ENCODE results near the gene SNX25. TPM values are rescaled to one million over a fixed set of nuclear protein-coding genes. Genes with fewer than 3 reads are reported as not detected.

SNX25 gene
- total and polyA plus RNA-seq, 10 of the 15 experiments (the other 5 are each of a cell fraction or from before 2014, with no cell fraction given), result 11.2 to 117 (median 62.8) TPM

DNA sequence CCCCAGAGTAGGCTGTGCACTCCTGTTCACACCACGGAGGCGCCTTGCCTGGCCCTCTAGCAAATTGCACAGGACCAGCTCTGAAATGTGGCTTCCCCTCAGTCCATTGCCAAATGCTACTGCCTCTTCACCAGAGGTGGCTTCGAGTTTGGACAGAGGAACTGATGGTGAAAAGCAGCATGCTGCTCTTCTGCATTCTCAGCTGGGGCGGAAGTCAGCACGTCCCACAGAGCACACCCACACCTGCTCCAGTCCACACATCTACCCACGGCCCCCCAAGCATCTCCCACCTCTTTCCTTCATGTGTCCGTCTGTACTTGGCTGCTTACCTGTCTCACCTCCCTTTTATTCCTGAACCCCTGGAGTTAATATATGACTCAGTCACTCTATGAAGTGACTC, 142.8 kb downstream of the SNX25 start:
- FAIRE-seq, result no peak
- intact Hi-C loops (cut with micrococcal nuclease; ENCODE audit: unreplicated experiment), result no loop called here
- H2AFZ ChIP-seq (ENCODE audit: control insufficient read depth, low read depth, low read length), result no peak overlapping the region
- WGBS (ENCODE audit: insufficient coverage, insufficient replicate concordance, low lambda C conversion rate, missing lambda C conversion rate), result 96% methylated on average over 7 of the region's 7 CpGs
- DNase-seq (ENCODE audit: low read depth, low spot score), result no peak
- peak overlapping the region; percentile 30 for H3K27ac ChIP-seq (ENCODE audit: control insufficient read depth, insufficient read depth)
- no peak for TF ChIP-seq ZNF217 (IDR thresholded peaks at IDR 0.05)
- TF ChIP-seq SUPT20H (IDR thresholded peaks at IDR 0.05; ENCODE audit: borderline replicate concordance, control insufficient read depth, low read depth, low read length), result no peak
- no peak for TF ChIP-seq SRF (IDR thresholded peaks at IDR 0.05; ENCODE audit: low read depth in 2 of 2, low read length in 2 of 2)
- TF ChIP-seq NKRF (conservative IDR thresholded peaks at IDR 0.05), result no peak
- no peak for TF ChIP-seq HDGF (IDR thresholded peaks at IDR 0.05)
- TF ChIP-seq, protein P1, sequence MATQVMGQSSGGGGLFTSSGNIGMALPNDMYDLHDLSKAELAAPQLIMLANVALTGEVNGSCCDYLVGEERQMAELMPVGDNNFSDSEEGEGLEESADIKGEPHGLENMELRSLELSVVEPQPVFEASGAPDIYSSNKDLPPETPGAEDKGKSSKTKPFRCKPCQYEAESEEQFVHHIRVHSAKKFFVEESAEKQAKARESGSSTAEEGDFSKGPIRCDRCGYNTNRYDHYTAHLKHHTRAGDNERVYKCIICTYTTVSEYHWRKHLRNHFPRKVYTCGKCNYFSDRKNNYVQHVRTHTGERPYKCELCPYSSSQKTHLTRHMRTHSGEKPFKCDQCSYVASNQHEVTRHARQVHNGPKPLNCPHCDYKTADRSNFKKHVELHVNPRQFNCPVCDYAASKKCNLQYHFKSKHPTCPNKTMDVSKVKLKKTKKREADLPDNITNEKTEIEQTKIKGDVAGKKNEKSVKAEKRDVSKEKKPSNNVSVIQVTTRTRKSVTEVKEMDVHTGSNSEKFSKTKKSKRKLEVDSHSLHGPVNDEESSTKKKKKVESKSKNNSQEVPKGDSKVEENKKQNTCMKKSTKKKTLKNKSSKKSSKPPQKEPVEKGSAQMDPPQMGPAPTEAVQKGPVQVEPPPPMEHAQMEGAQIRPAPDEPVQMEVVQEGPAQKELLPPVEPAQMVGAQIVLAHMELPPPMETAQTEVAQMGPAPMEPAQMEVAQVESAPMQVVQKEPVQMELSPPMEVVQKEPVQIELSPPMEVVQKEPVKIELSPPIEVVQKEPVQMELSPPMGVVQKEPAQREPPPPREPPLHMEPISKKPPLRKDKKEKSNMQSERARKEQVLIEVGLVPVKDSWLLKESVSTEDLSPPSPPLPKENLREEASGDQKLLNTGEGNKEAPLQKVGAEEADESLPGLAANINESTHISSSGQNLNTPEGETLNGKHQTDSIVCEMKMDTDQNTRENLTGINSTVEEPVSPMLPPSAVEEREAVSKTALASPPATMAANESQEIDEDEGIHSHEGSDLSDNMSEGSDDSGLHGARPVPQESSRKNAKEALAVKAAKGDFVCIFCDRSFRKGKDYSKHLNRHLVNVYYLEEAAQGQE (IDR thresholded peaks at IDR 0.05; ENCODE audit: low read depth, low read length), result no peak
- TF ChIP-seq MAX (IDR thresholded peaks at IDR 0.05; ENCODE audit: low read depth, low read length), result no peak
- no peak for TF ChIP-seq BMI1 (IDR thresholded peaks at IDR 0.05; ENCODE audit: borderline replicate concordance)
- TF ChIP-seq MYC (IDR thresholded peaks at IDR 0.05; ENCODE audit: insufficient read depth, insufficient read length, insufficient replicate concordance, low read length, severe bottlenecking), result no peak
- TF ChIP-seq SREBF2 (IDR thresholded peaks at IDR 0.05; ENCODE audit: low read length), result no peak
- no peak for TF ChIP-seq EED (IDR thresholded peaks at IDR 0.05; ENCODE audit: low read depth)
- TF ChIP-seq BRCA1 (IDR thresholded peaks at IDR 0.05; ENCODE audit: low read depth, low read length), result no peak
- no peak for TF ChIP-seq FOS (IDR thresholded peaks at IDR 0.05; ENCODE audit: borderline replicate concordance, extremely low read depth, insufficient read length)
- TF ChIP-seq PRDM15 (CRISPR knock-in tag; IDR thresholded peaks at IDR 0.05), result no peak
- no peak overlapping the region for H3K9ac ChIP-seq (ENCODE audit: control insufficient read depth, insufficient read depth, low read length)
- ChIA-PET RAD21 (ENCODE audit: unreplicated experiment) (interaction anchor here (1.2 to 3.1 kb wide), 3 partner anchors 10 to 246 kb away, joined by 3 to 14 read pairs (median 5); no protein-coding TSS in a partner anchor), CTCF (interaction anchor here (1.0 to 1.5 kb wide), 4 partner anchors 13 to 72 kb away, joined by 3 read pairs; no protein-coding TSS in a partner anchor), POLR2A (interaction anchor here (0.8 to 3.8 kb wide), 4 partner anchors 10 to 44 kb away, joined by 3 to 24 read pairs (median 4); partner anchors contain the start of genes ANKRD37 and LRP2BP), SMC1A (ENCODE audit: uncharacterized antibody, unreplicated experiment) (interaction anchor here (1.3 to 3.7 kb wide), 3 partner anchors 10 to 45 kb away, joined by 6 to 31 read pairs (median 6); no protein-coding TSS in a partner anchor)
- no peak overlapping the region for H3K4me2 ChIP-seq (ENCODE audit: control insufficient read depth, insufficient read depth)
- no peaks in the 10 kb centered on the region for H4K20me1 ChIP-seq (ENCODE audit: control insufficient read depth, insufficient read depth)
- H3K4me1 ChIP-seq (ENCODE audit: control insufficient read depth, insufficient read depth, low read length), result peaks cover 27% of the 10 kb centered on the region
- in situ Hi-C loops (cut with MboI), result no loop called here
- H3K9me3 ChIP-seq (replicated peaks; ENCODE audit: control insufficient read depth, insufficient read depth, low read length), result no peaks in the 10 kb centered on the region; the same call in 2 of the 3 replicates
- no peaks in the 10 kb centered on the region for H3K79me2 ChIP-seq (ENCODE audit: control insufficient read depth, insufficient read depth, low read length)
- H3K27me3 ChIP-seq (replicated peaks in 1 of 2; ENCODE audit: control insufficient read depth in 2 of 2, insufficient read depth in 2 of 2, low read length in 1 of 2), result no peaks in the 10 kb centered on the region
- BruUV-seq (replicated peaks), result no TSS peak
- H3K4me3 ChIP-seq, result no peak overlapping the region
- ATAC-seq, result peak; percentile 10
- peaks cover 14 to 47% of the 10 kb centered on the region in 2 experiments for H3K36me3 ChIP-seq (ENCODE audit: control insufficient read depth in 2 of 2, insufficient read depth in 2 of 2, low read length in 1 of 2)
